GM18867 (cell line): ENCODE results near the gene EVL.
"Not testable (repeated sequence)": the region's sequence is repeated elsewhere in the genome, so short reads cannot be mapped to it uniquely, and the experiment has no call there.

Experiments used
- ATAC-seq: cut with Tn5 transposase; IDR thresholded peaks from one replicate; pipeline ENCODE4 v1.9.1; 2021; ENCODE audit warnings: mild to moderate bottlenecking, moderate library complexity; ENCODE audit not compliant: unreplicated experiment

EVL gene

GRCh38 chr14:100144645-100144995 lies 79.4 kb downstream of the EVL start:
- ATAC-seq, result no peak

GRCh38 chr14:100144996-100145646 lies 79.9 kb downstream of the EVL start:
- ATAC-seq, result no peak

GRCh38 chr14:100145682-100146464 lies 80.7 kb downstream of the EVL start:
- ATAC-seq, result no peak

GRCh38 chr14:100146531-100147091 lies 81.4 kb downstream of the EVL start:
- no peak for ATAC-seq

GRCh38 chr14:100147181-100147631 lies 82.0 kb downstream of the EVL start:
- no peak for ATAC-seq

- ATAC-seq, result no peak
Measured at GRCh38 chr14:100147691-100148464, 82.7 kb downstream of the EVL start.

GRCh38 chr14:100148837-100149731 lies 83.9 kb downstream of the EVL start:
- ATAC-seq, result no peak

GRCh38 chr14:100149851-100150611 lies 84.8 kb downstream of the EVL start:
- no peak for ATAC-seq

GRCh38 chr14:100150932-100151587 lies 85.8 kb downstream of the EVL start:
- ATAC-seq, result no peak

- ATAC-seq, result no peak
Measured at GRCh38 chr14:100152091-100152490, 86.9 kb downstream of the EVL start.

GRCh38 chr14:100153560-100153959 lies 88.3 kb downstream of the EVL start:
- ATAC-seq, result no peak

- no peak for ATAC-seq
Measured at GRCh38 chr14:100155049-100155621, 89.9 kb downstream of the EVL start.

GRCh38 chr14:100155756-100156616 lies 90.8 kb downstream of the EVL start:
- no peak for ATAC-seq

- ATAC-seq, result no peak
Measured at GRCh38 chr14:100156776-100157175, 91.6 kb downstream of the EVL start.

GRCh38 chr14:100157548-100158232 lies 92.5 kb downstream of the EVL start:
- ATAC-seq, result not testable (repeated sequence)

GRCh38 chr14:100158566-100159093 lies 93.4 kb downstream of the EVL start:
- ATAC-seq, result no peak
